GM12878 (cell line): Measurements from ENCODE around the gene PCDH15.

Source experiments
- CEBPB ChIP-seq, 2 experiments: fragments of 150-350 bp in 1 of 2; IDR thresholded peaks; 2 replicates each; pipeline ENCODE4 v1.6.1; 2012 to 2014; ENCODE audit warnings: low read depth in 2 of 2, low read length in 2 of 2, borderline replicate concordance in 1 of 2, inconsistent platforms in 1 of 2
- CHD4 ChIP-seq: fragments of 200-600 bp; sonication (generic); IDR thresholded peaks from 2 replicates; pipeline ENCODE4 v1.6.1; 2016; ENCODE audit warnings: mild to moderate bottlenecking
- CREB1 ChIP-seq: IDR thresholded peaks from 2 replicates; pipeline ENCODE4 v1.6.1; 2012; ENCODE audit warnings: low read depth, mild to moderate bottlenecking, inconsistent platforms
- FOXM1 ChIP-seq: IDR thresholded peaks from 2 replicates; pipeline ENCODE4 v1.6.1; 2012; ENCODE audit warnings: low read depth, mild to moderate bottlenecking, inconsistent platforms, low read length, moderate library complexity
- GABPA ChIP-seq: IDR thresholded peaks from 2 replicates; pipeline ENCODE4 v1.6.1; 2014; ENCODE audit warnings: antibody characterized with exemption, low read depth, mild to moderate bottlenecking, inconsistent platforms
- HDGF ChIP-seq: fragments of 450-650 bp; IDR thresholded peaks from 2 replicates; pipeline ENCODE4 v1.6.1; 2016; ENCODE audit warnings: antibody characterized with exemption
- JUND ChIP-seq: IDR thresholded peaks from 2 replicates; pipeline ENCODE4 v1.6.1; 2012; ENCODE audit warnings: low read depth, mild to moderate bottlenecking, low read length, improper control_type of control experiment, moderate library complexity
- MEF2B ChIP-seq: fragments of 450-650 bp; IDR thresholded peaks from 2 replicates; pipeline ENCODE4 v1.6.1; 2018; ENCODE audit warnings: mild to moderate bottlenecking, moderate library complexity; ENCODE audit not compliant: partially characterized antibody, poor library complexity, severe bottlenecking
- MXI1 ChIP-seq: fragments of 150-350 bp; IDR thresholded peaks from 2 replicates; pipeline ENCODE4 v1.6.1; 2011; ENCODE audit warnings: low read depth, mild to moderate bottlenecking, inconsistent platforms, low read length, improper control_type of control experiment
- TAF1 ChIP-seq: IDR thresholded peaks from 2 replicates; pipeline ENCODE4 v1.6.1; 2011; ENCODE audit warnings: mild to moderate bottlenecking, low read depth, low read length, borderline replicate concordance

- TF ChIP-seq TAF1 (no peak), HDGF (no peak), CEBPB (IDR thresholded peaks at IDR 0.05; ENCODE audit: borderline replicate concordance in 1 of 2, low read depth in 2 of 2, low read length in 2 of 2) (no peak), MEF2B (no peak), JUND (no peak), FOXM1 (no peak), CHD4 (no peak), CREB1 (no peak), GABPA (no peak), MXI1 (no peak)
Measured at GRCh38 chr10:54799506-54799905, 1.5 kb downstream of the PCDH15 start.
